SU-DHL-6 (cell line): ENCODE measurements around the gene TP53BP2.

Source experiments
- H2AFZ ChIP-seq: fragments of 200-600 bp; sonication (generic); 2 replicates; pipeline ENCODE4 v1.6.1; 2014; ENCODE audit warnings: low read depth, mild to moderate bottlenecking, moderate library complexity, mixed read lengths, antibody characterized with exemption, low read length; ENCODE audit not compliant: severe bottlenecking
- H3F3A ChIP-seq: fragments of 200-600 bp; shearing (Covaris generic); 2 replicates; pipeline ENCODE4 v1.6.0; 2016; ENCODE audit warnings: antibody characterized with exemption, mild to moderate bottlenecking; ENCODE audit not compliant: insufficient read depth
- H3K27ac ChIP-seq: fragments of 200-600 bp; sonication (generic); 2 replicates; pipeline ENCODE4 v1.5.1; 2016; ENCODE audit warnings: low read depth, mild to moderate bottlenecking, low read length, moderate library complexity, mixed read lengths
- H3K27me3 ChIP-seq: fragments of 200-600 bp; sonication (generic), shearing (Covaris generic); 2 replicates; pipeline ENCODE4 v1.6.0; 2014; ENCODE audit warnings: mild to moderate bottlenecking, low read length
- H3K36me3 ChIP-seq: fragments of 200-600 bp; sonication (generic); 2 replicates; pipeline ENCODE4 v1.6.1; 2014; ENCODE audit warnings: mild to moderate bottlenecking, low read length, mixed read lengths
- H3K4me2 ChIP-seq: fragments of 300-600, 200-600 bp; shearing (Covaris generic), sonication (generic); 2 replicates; pipeline ENCODE4 v1.6.0; 2014; ENCODE audit warnings: low read length, low read depth, mild to moderate bottlenecking; ENCODE audit not compliant: poor library complexity, severe bottlenecking
- H3K4me3 ChIP-seq: fragments of 200-600 bp; sonication (generic); 2 replicates; pipeline ENCODE4 v1.5.1; 2014; ENCODE audit warnings: antibody characterized with exemption, low read length, mild to moderate bottlenecking, mixed read lengths; ENCODE audit not compliant: insufficient read depth, poor library complexity, severe bottlenecking
- H3K79me2 ChIP-seq: fragments of 200-600 bp; sonication (generic); 2 replicates; pipeline ENCODE4 v1.6.1; 2014; ENCODE audit warnings: mild to moderate bottlenecking, low read length, moderate library complexity; ENCODE audit not compliant: insufficient read depth
- H3K9ac ChIP-seq: fragments of 200-600 bp; sonication (generic); 2 replicates; pipeline ENCODE4 v1.7.0; 2014; ENCODE audit warnings: mild to moderate bottlenecking, low read length
- H3K9me2 ChIP-seq: fragments of 200-600 bp; sonication (generic); replicated peaks from 2 replicates; pipeline ENCODE4 v1.6.1; 2014; ENCODE audit warnings: low read length; ENCODE audit not compliant: insufficient read depth
- H3K9me3 ChIP-seq: fragments of 200-600 bp; sonication (generic); 2 replicates; pipeline ENCODE4 v1.6.1; 2014; ENCODE audit warnings: low read length, mixed read lengths; ENCODE audit not compliant: insufficient read depth
- H4K20me1 ChIP-seq: fragments of 200-600 bp; sonication (generic); 2 replicates; pipeline ENCODE4 v1.6.1; 2014; ENCODE audit warnings: low read depth, mild to moderate bottlenecking, antibody characterized with exemption, low read length, moderate library complexity, mixed read lengths
- CTCF ChIP-seq: fragments of 200-600 bp; sonication (generic); IDR thresholded peaks from one replicate; pipeline ENCODE4 v1.5.1; 2017; ENCODE audit warnings: antibody characterized with exemption, mild to moderate bottlenecking, low read length, moderate library complexity; ENCODE audit not compliant: insufficient read depth, poor library complexity, severe bottlenecking
- EZH2phosphoT487 ChIP-seq: fragments of 200-600 bp; sonication (generic), shearing (Covaris generic); conservative IDR thresholded peaks from 2 replicates; pipeline ENCODE4 v1.6.1; 2018; ENCODE audit warnings: mild to moderate bottlenecking, antibody characterized with exemption, low read length, moderate library complexity, mixed read lengths

TP53BP2 gene

DNA sequence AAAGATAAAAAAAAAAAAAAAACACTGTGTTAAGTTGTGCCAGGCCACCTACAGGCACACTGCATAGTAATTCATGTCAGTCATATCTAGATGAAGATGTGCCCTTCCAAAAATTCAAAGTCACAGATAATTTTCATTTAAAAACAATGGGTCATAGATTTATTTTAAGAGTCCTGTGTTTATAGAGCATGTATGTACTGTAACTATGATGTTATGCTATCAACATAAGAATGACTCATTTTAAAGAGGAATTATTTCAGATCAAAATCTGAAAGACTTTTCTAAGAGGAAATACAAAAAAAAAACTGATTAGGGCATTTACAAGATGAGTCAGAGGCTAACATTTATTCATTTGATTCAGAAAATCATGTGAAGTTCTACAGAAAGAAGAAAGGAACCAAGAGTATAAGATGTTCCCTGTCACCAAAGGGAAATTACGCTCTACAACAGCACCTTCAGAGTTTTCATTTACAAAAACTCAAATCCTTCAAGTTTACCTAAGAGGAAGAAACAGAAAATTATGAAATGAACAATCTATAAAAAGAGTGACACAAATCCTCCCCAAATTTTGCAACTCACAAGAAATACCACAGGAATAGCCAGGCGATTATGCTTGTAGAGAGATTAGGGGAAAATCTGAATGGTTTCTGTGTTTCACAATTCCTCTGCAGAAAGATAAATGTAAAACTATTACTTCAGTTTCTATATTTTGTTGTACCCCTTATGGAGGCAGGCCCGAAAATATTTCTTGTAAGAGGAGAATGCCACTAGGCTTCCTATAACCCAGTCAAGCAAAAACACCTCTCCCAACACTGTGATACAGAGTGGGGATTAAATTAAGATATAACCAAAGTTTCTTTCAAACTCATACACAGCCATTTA, 13.8 kb downstream of the TP53BP2 start:
- Histone ChIP-seq H3K79me2 (peaks cover 12% of the 10 kb centered on the region; the same call in 1 of the 2 replicates), H3K27ac (no peak overlapping the region)

GRCh38 chr1:223829678-223830077, 16.1 kb downstream of the TP53BP2 start:
- Histone ChIP-seq H3K4me2 (no peak overlapping the region), H3K79me2 (peaks cover 12% of the 10 kb centered on the region; the same call in 1 of the 2 replicates), H3K9ac (no peak overlapping the region), H2AFZ (no peak overlapping the region), H3K9me3 (no peaks in the 10 kb centered on the region), H3F3A (no peaks in the 10 kb centered on the region), H3K27me3 (no peaks in the 10 kb centered on the region), H3K36me3 (no peaks in the 10 kb centered on the region), H3K4me3 (no peak overlapping the region), H3K27ac (no peak overlapping the region), H3K9me2 (no peaks in the 10 kb centered on the region), H4K20me1 (peaks cover 9% of the 10 kb centered on the region; the same call in 1 of the 2 replicates)
- TF ChIP-seq CTCF, result no peak

More for the DNA sequence above, 13.8 kb downstream of the TP53BP2 start:
- Histone ChIP-seq H3F3A (no peaks in the 10 kb centered on the region), H3K9me2 (no peaks in the 10 kb centered on the region), H3K27me3 (no peaks in the 10 kb centered on the region), H3K36me3 (no peaks in the 10 kb centered on the region), H3K4me3 (no peak overlapping the region), H4K20me1 (peaks cover 22% of the 10 kb centered on the region; the same call in 1 of the 2 replicates), H3K9me3 (no peaks in the 10 kb centered on the region), H2AFZ (no peak overlapping the region), H3K9ac (no peak overlapping the region), H3K4me2 (no peak overlapping the region)
- TF ChIP-seq CTCF (no peak), EZH2phosphoT487 (no peak)

- no peak for TF ChIP-seq CTCF
- TF ChIP-seq EZH2phosphoT487, result no peak
- peaks cover 12% of the 10 kb centered on the region; the same call in 1 of the 2 replicates for H3K79me2 ChIP-seq
- H3K27ac ChIP-seq, result no peak overlapping the region
These were observed 17.4 kb downstream of the TP53BP2 start for GRCh38 chr1:223828162-223828848.

More at GRCh38 chr1:223828162-223828848, 17.4 kb downstream of the TP53BP2 start:
- Histone ChIP-seq H4K20me1 (peaks cover 5% of the 10 kb centered on the region; the same call in 1 of the 2 replicates), H3F3A (no peaks in the 10 kb centered on the region), H3K4me2 (no peak overlapping the region), H3K36me3 (no peaks in the 10 kb centered on the region), H3K9ac (no peak overlapping the region), H3K4me3 (no peak overlapping the region), H3K9me3 (no peaks in the 10 kb centered on the region), H2AFZ (no peak overlapping the region), H3K27me3 (no peaks in the 10 kb centered on the region), H3K9me2 (no peaks in the 10 kb centered on the region)
